HEK293 (cell line): ENCODE data around the gene RHBDF1.
A peak's percentile ranks its signal among the peaks of the same experiment; 100 is the strongest.

Experiments
- CTCF ChIA-PET: fragments of 350-600 bp; formaldehyde crosslinking; extraction: SDS; loops from one replicate; lab custom pipeline; 2021; ENCODE audit warnings: antibody characterized with exemption; lab: Yijun Ruan, JAX
- POLR2A ChIA-PET: fragments of 300-600 bp; formaldehyde crosslinking; extraction: SDS; loops from one replicate; lab custom pipeline; 2020; ENCODE audit warnings: antibody characterized with exemption, inconsistent platforms; lab: Yijun Ruan, JAX
- H3K27ac ChIP-seq: fragments of 200-500 bp; sonication (Bioruptor generic); 2 replicates; pipeline ENCODE4 v1.5.1; 2014; ENCODE audit warnings: low read depth, low read length, control low read depth, inconsistent platforms; ENCODE audit errors: extremely low read depth
- H3K36me3 ChIP-seq, 2 experiments: fragments of 200-500 bp in 1 of 2; sonication (Bioruptor generic) in 1 of 2; 1 replicate in 1 of 2; 2 replicates in 1 of 2; pipeline ENCODE4 v1.5.1; 2014 to 2017; ENCODE audit warnings: inconsistent platforms in 2 of 2, low read length in 2 of 2; ENCODE audit not compliant: control insufficient read depth in 2 of 2, insufficient read depth in 1 of 2
- H3K4me1 ChIP-seq: fragments of 200-500 bp; sonication (Bioruptor generic); 2 replicates; pipeline ENCODE4 v1.5.1; 2014; ENCODE audit warnings: mild to moderate bottlenecking, low read length, inconsistent platforms; ENCODE audit not compliant: control insufficient read depth, insufficient read depth
- H3K4me3 ChIP-seq: 2 replicates; pipeline ENCODE4 v1.5.1; 2011; ENCODE audit warnings: low read depth, mild to moderate bottlenecking, control low read depth, low read length, moderate library complexity
- H3K9me3 ChIP-seq: fragments of 200-500 bp; sonication (Bioruptor generic); 2 replicates; pipeline ENCODE4 v1.5.1; 2014; ENCODE audit warnings: low read depth, low read length, inconsistent platforms; ENCODE audit not compliant: control insufficient read depth, insufficient read depth
- HOXA7 ChIP-seq: sonication (generic); formaldehyde crosslinking; IDR thresholded peaks from 2 replicates; pipeline ENCODE4 v1.8.1; 2022; ENCODE audit warnings: missing genetic modification reagents, borderline replicate concordance
- KLF7 ChIP-seq: fragments of 450-650 bp; formaldehyde crosslinking; IDR thresholded peaks from 2 replicates; pipeline ENCODE4 v1.5.1; 2016; ENCODE audit warnings: missing biosample characterization, missing genetic modification characterization, borderline replicate concordance
- KLF8 ChIP-seq: fragments of 450-650 bp; formaldehyde crosslinking; IDR thresholded peaks from 2 replicates; pipeline ENCODE4 v1.5.1; 2016; ENCODE audit warnings: missing biosample characterization, missing genetic modification characterization
- PBX3 ChIP-seq: sonication (generic); formaldehyde crosslinking; IDR thresholded peaks from 2 replicates; pipeline ENCODE4 v1.8.1; 2022; ENCODE audit warnings: mild to moderate bottlenecking, moderate library complexity, missing genetic modification reagents
- SCRT2 ChIP-seq: fragments of 450-650 bp; formaldehyde crosslinking; IDR thresholded peaks from 2 replicates; pipeline ENCODE4 v1.5.1; 2016; ENCODE audit warnings: missing biosample characterization, missing genetic modification characterization
- YY1 ChIP-seq: fragments of 450-650 bp; formaldehyde crosslinking; IDR thresholded peaks from 2 replicates; pipeline ENCODE4 v1.5.1; 2018; ENCODE audit warnings: missing biosample characterization, missing genetic modification characterization
- ZFP41 ChIP-seq: fragments of 450-650 bp; formaldehyde crosslinking; IDR thresholded peaks from 2 replicates; pipeline ENCODE4 v1.5.1; 2016; ENCODE audit warnings: missing biosample characterization, missing genetic modification characterization, borderline replicate concordance
- ZNF169 ChIP-seq: fragments of 450-650 bp; formaldehyde crosslinking; IDR thresholded peaks from 2 replicates; pipeline ENCODE4 v1.5.1; 2016; ENCODE audit warnings: missing biosample characterization, missing genetic modification characterization
- ZNF221 ChIP-seq: fragments of 450-650 bp; formaldehyde crosslinking; IDR thresholded peaks from 2 replicates; pipeline ENCODE4 v1.5.1; 2017; ENCODE audit warnings: missing biosample characterization, missing genetic modification characterization, borderline replicate concordance
- ZNF239 ChIP-seq: fragments of 450-650 bp; formaldehyde crosslinking; IDR thresholded peaks from 2 replicates; pipeline ENCODE4 v1.5.1; 2016; ENCODE audit warnings: missing biosample characterization, missing genetic modification characterization
- ZNF24 ChIP-seq: fragments of 450-650 bp; formaldehyde crosslinking; IDR thresholded peaks from 2 replicates; pipeline ENCODE4 v1.5.1; 2016; ENCODE audit warnings: missing biosample characterization, missing genetic modification characterization
- ZNF248 ChIP-seq: fragments of 450-650 bp; formaldehyde crosslinking; IDR thresholded peaks from 2 replicates; pipeline ENCODE4 v1.5.1; 2017; ENCODE audit warnings: missing biosample characterization, missing genetic modification characterization
- ZNF433 ChIP-seq: fragments of 450-650 bp; formaldehyde crosslinking; IDR thresholded peaks from 2 replicates; pipeline ENCODE4 v1.5.1; 2016; ENCODE audit warnings: missing biosample characterization, missing genetic modification characterization, low read depth
- ZNF501 ChIP-seq: fragments of 450-650 bp; formaldehyde crosslinking; IDR thresholded peaks from 2 replicates; pipeline ENCODE4 v1.5.1; 2016; ENCODE audit warnings: missing biosample characterization, missing genetic modification characterization
- ZNF513 ChIP-seq: fragments of 450-650 bp; IDR thresholded peaks from 2 replicates; pipeline ENCODE4 v1.5.1; 2018; ENCODE audit warnings: missing biosample characterization, missing genetic modification characterization
- ZNF548 ChIP-seq: fragments of 450-650 bp; formaldehyde crosslinking; IDR thresholded peaks from 2 replicates; pipeline ENCODE4 v1.5.1; 2016; ENCODE audit warnings: missing biosample characterization, missing genetic modification characterization
- ZNF645 ChIP-seq: fragments of 450-650 bp; formaldehyde crosslinking; IDR thresholded peaks from 2 replicates; pipeline ENCODE4; 2016; ENCODE audit warnings: missing biosample characterization, missing genetic modification characterization
- ZNF777 ChIP-seq: fragments of 450-650 bp; formaldehyde crosslinking; IDR thresholded peaks from 2 replicates; pipeline ENCODE4 v1.5.1; 2017; ENCODE audit warnings: missing biosample characterization, missing genetic modification characterization, borderline replicate concordance
- ZNF785 ChIP-seq: fragments of 450-650 bp; formaldehyde crosslinking; IDR thresholded peaks from 2 replicates; pipeline ENCODE4 v1.5.1; 2016; ENCODE audit warnings: missing biosample characterization, missing genetic modification characterization
- ZNF843 ChIP-seq: fragments of 450-650 bp; formaldehyde crosslinking; IDR thresholded peaks from 2 replicates; pipeline ENCODE4 v1.5.1; 2016; ENCODE audit warnings: missing biosample characterization, missing genetic modification characterization
- ZXDB ChIP-seq: fragments of 450-650 bp; formaldehyde crosslinking; IDR thresholded peaks from 2 replicates; pipeline ENCODE4 v1.5.1; 2016; ENCODE audit warnings: missing biosample characterization, missing genetic modification characterization

The RHBDF1 gene

GRCh38 chr16:104355-104754 is 31.9 kb upstream of the RHBDF1 start:
- H3K36me3 ChIP-seq = peaks cover 4 to 37% of the 10 kb centered on the region in 2 experiments; a peak in 2 of 3 replicates
- TF ChIP-seq KLF7 (tag by site-specific recombination) (no peak), ZNF513 (tag by site-specific recombination) (no peak), ZNF645 (tag by site-specific recombination) (no peak), SCRT2 (0 out of 2 replicates have a peak, but pooled peaks have one; percentile 13)
- TF ChIP-seq, all 188 proteins: peak for 1
- no peaks in the 10 kb centered on the region for H3K9me3 ChIP-seq
- no peak overlapping the region for H3K27ac ChIP-seq
- CTCF ChIA-PET = interaction anchor here (1.0 to 7.7 kb wide), 6 partner anchors 8 to 258 kb away, joined by 3 to 80 read pairs (median 64); partner anchors contain the start of gene HBQ1
- H3K4me3 ChIP-seq = no peak overlapping the region
- H3K4me1 ChIP-seq = no peaks in the 10 kb centered on the region
- POLR2A ChIA-PET = no interaction called here

DNA sequence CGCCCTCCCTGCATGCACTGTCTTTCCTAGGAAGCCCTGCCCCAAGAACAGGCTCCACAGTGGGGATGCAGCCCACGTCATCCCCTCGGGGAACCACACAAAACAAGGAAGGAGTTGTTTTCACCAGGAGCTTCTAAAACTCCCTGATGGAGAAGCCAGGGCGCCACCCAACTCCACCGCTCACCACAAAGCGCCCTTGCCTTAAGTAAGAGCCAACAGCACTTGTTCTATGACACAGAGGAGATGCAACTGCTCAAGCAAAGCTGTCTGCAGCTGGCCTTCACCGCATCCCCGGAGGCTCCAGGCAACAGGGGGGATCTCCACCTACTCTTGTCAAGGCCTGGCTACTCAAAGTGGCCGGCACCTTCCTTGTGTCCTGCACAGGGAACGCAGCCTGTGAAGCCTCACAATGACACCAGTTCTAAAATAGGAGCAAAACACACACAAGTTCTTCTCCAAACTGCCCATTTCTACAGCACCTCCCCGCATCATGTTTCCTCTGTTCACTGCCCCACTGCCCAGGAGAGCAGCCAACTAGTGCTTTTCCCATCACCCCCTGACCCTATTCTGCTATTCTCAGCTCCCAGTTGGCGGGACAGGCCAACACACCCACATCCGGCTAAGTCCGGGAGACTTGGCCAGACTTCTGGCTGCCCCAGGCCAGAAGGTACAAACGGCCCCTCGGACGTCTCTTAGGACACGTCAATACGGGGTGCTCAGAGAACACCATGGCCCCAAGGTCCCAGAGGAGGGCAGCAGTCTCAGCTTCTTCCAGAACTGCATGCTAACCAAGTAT is 29.8 kb upstream of the RHBDF1 start:
- Histone ChIP-seq H3K36me3 (peaks cover 0 to 42% of the 10 kb centered on the region in 2 experiments; a peak in 2 of 3 replicates), H3K27ac (no peak overlapping the region), H3K4me1 (no peaks in the 10 kb centered on the region)
- POLR2A ChIA-PET = no interaction called here
- CTCF ChIA-PET = interaction anchor here (0.6 to 7.7 kb wide), 2 partner anchors 11 to 38 kb away, joined by 4 to 80 read pairs; no protein-coding TSS in a partner anchor
- TF ChIP-seq ZNF785 = no peak
- no peak for TF ChIP-seq ZNF548
- TF ChIP-seq, all 188 proteins: peak for 0
- no peaks in the 10 kb centered on the region for H3K9me3 ChIP-seq
- no peak overlapping the region for H3K4me3 ChIP-seq

DNA sequence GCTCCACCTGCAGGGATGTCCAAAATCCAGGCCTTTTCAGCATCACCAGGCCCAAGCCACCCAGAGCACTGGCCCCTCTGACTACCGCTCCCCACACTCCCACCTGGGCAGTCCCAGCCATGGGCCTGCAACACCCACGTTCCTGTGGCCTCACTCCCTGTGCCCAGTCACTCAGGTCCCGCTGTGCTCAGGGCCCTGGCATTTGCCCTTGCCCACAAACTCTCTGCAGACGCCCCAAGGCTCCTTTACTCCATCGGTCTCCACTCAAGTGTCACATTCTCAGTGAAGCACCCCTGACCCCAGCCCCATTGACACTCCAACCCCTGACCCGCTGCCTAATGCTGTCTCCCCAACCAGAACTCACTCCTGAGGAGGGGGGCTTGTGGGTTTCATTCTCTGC is 29.2 kb upstream of the RHBDF1 start:
- Histone ChIP-seq H3K9me3 (no peaks in the 10 kb centered on the region), H3K27ac (no peak overlapping the region), H3K4me1 (no peaks in the 10 kb centered on the region), H3K36me3 (peaks cover 0 to 38% of the 10 kb centered on the region in 2 experiments; a peak in 2 of 3 replicates), H3K4me3 (no peak overlapping the region)
- TF ChIP-seq ZNF169 (tag by site-specific recombination) (no peak), SCRT2 (no peak), KLF8 (tag by site-specific recombination) (no peak), HOXA7 (no peak), ZNF221 (no peak), YY1 (tag by site-specific recombination) (no peak), ZNF777 (tag by site-specific recombination) (no peak), PBX3 (CRISPR knock-in tag) (no peak), ZNF843 (tag by site-specific recombination) (no peak), ZNF433 (tag by site-specific recombination) (no peak), ZFP41 (tag by site-specific recombination) (no peak), ZNF24 (no peak), ZNF248 (tag by site-specific recombination) (no peak), ZNF239 (tag by site-specific recombination) (no peak), ZXDB (tag by site-specific recombination) (no peak), ZNF501 (tag by site-specific recombination) (no peak)
- ChIA-PET CTCF (interaction anchor here (7.7 kb wide), 1 partner anchor 37 kb away, joined by 80 read pairs; no protein-coding TSS in a partner anchor), POLR2A (no interaction called here)
